GM12892 (cell line): Measurements from ENCODE around the gene EVX2.

Source experiments
- POLR2A ChIP-seq: IDR thresholded peaks from 2 replicates; pipeline ENCODE4 v1.6.1; 2011; ENCODE audit warnings: low read depth, low read length, control low read depth
- POLR2AphosphoS5 ChIP-seq: IDR thresholded peaks from 2 replicates; pipeline ENCODE4 v1.6.1; 2011; ENCODE audit warnings: low read depth, low read length, control low read depth
- TAF1 ChIP-seq: IDR thresholded peaks from 2 replicates; pipeline ENCODE4 v1.6.1; 2011; ENCODE audit warnings: low read depth, mild to moderate bottlenecking, control low read depth, low read length, borderline replicate concordance

- TF ChIP-seq POLR2A (no peak), POLR2AphosphoS5 (no peak), TAF1 (no peak)
These were observed 18.6 kb upstream of the EVX2 start for GRCh38 chr2:176102309-176102866.
